CD4-positive, alpha-beta T cell (primary cell): Measurements from ENCODE around the gene THADA. TPM values are rescaled to one million over a fixed set of nuclear protein-coding genes. Genes with fewer than 3 reads are reported as not detected.
A peak's percentile ranks its signal among the peaks of the same experiment; 100 is the strongest.

Experiments
- ATAC-seq: fragments of 200-7000 bp; cut with Tn5 transposase; one replicate; pipeline ENCODE4 v1.10.0; 2022; ENCODE audit warnings: mild to moderate bottlenecking; ENCODE audit not compliant: poor library complexity
- CTCF ChIA-PET: fragments of 350-600 bp; sonication (Branson Sonifier 250); formaldehyde crosslinking; loops from one replicate; lab custom pipeline; 2021; ENCODE audit warnings: antibody characterized with exemption, inconsistent platforms; lab: Charles Lee
- POLR2A ChIA-PET: fragments of 350-600 bp; sonication (Branson Sonifier 250); formaldehyde crosslinking; loops from one replicate; lab custom pipeline; 2021; ENCODE audit warnings: antibody characterized with exemption, inconsistent platforms; lab: Charles Lee
- DNase-seq, 14 experiments: peaks; one replicate each; pipeline ENCODE4 v3.0.0-alpha.2; 2013 to 2020; ENCODE audit warnings: mixed read lengths in 2 of 14
- H3K27ac ChIP-seq, 2 donors: one replicate each; pipeline versions ENCODE4 v1.5.1 to v1.7.0; 2013; ENCODE audit warnings: low read length in 2 of 2, low read depth in 1 of 2, mild to moderate bottlenecking in 1 of 2
- H3K27me3 ChIP-seq, 2 experiments: 1 replicate in 1 of 2; 2 replicates in 1 of 2; pipeline versions ENCODE4 v1.6.1 to v1.7.0; 2013; ENCODE audit warnings: low read length in 2 of 2, control low read depth in 1 of 2, mild to moderate bottlenecking in 1 of 2, moderate library complexity in 1 of 2; ENCODE audit not compliant: insufficient read depth in 2 of 2, control insufficient read depth in 1 of 2
- H3K36me3 ChIP-seq: one replicate; pipeline ENCODE4 v1.6.1; 2013; ENCODE audit warnings: low read length, control low read depth; ENCODE audit not compliant: insufficient read depth
- H3K4me1 ChIP-seq: one replicate; pipeline ENCODE4 v1.6.1; 2013; ENCODE audit warnings: low read length, control low read depth; ENCODE audit not compliant: insufficient read depth
- H3K4me3 ChIP-seq: one replicate; pipeline ENCODE4 v1.5.1; 2013; ENCODE audit warnings: mild to moderate bottlenecking, low read length, moderate library complexity
- H3K9me3 ChIP-seq, 2 experiments: 1 replicate in 1 of 2; 2 replicates in 1 of 2; pipeline versions ENCODE4 v1.6.1 to v1.7.0; 2013; ENCODE audit warnings: low read length in 2 of 2, mild to moderate bottlenecking in 2 of 2, control low read depth in 1 of 2, moderate library complexity in 1 of 2; ENCODE audit not compliant: control insufficient read depth in 1 of 2, insufficient read depth in 1 of 2
- H3K27ac Mint-ChIP-seq: one replicate; pipeline ENCODE4 v1.8.0; 2020; ENCODE audit warnings: mixed read lengths
- H3K27me3 Mint-ChIP-seq: one replicate; pipeline ENCODE4 v1.8.0; 2021; ENCODE audit warnings: mixed read lengths
- H3K36me3 Mint-ChIP-seq: one replicate; pipeline ENCODE4 v1.8.0; 2021; ENCODE audit warnings: low read depth, mixed read lengths
- H3K4me1 Mint-ChIP-seq: one replicate; pipeline ENCODE4 v1.8.0; 2021; ENCODE audit warnings: low read depth, mixed read lengths
- H3K4me3 Mint-ChIP-seq: one replicate; pipeline ENCODE4 v1.8.0; 2020; ENCODE audit warnings: mild to moderate bottlenecking, mixed read lengths
- H3K9me3 Mint-ChIP-seq: one replicate; pipeline ENCODE4 v1.8.0; 2020; ENCODE audit warnings: mixed read lengths
- intact Hi-C, 2 experiments: fragments of 100-400 bp; cut with DNase I in 1 of 2; cut with micrococcal nuclease in 1 of 2; formaldehyde crosslinking; loops; one replicate each; pipeline versions ENCODE4 v1.15.1 to v1.9.0; 2023 to 2025; cut with DNase I, micrococcal nuclease
- total RNA-seq, 174 experiments: library from RNA in 2 of 174; stranded (reverse) in 2 of 174; gene quantifications; one replicate each; pipeline ENCODE4 v1.2.3 and lab custom pipeline; 2021 to 2026
- TF ChIP-seq, protein P1 (sequence below): fragments of 200-600 bp; IDR thresholded peaks from one replicate; pipeline ENCODE4 v1.8.0; 2022; ENCODE audit warnings: antibody characterized with exemption, mild to moderate bottlenecking

The THADA gene
- total RNA-seq, 2 experiments from 2014 or later: 29.3 to 32.9 TPM

GRCh38 chr2:43197588-43197896 is 398.3 kb downstream of the THADA start:
- TF ChIP-seq, protein P1, sequence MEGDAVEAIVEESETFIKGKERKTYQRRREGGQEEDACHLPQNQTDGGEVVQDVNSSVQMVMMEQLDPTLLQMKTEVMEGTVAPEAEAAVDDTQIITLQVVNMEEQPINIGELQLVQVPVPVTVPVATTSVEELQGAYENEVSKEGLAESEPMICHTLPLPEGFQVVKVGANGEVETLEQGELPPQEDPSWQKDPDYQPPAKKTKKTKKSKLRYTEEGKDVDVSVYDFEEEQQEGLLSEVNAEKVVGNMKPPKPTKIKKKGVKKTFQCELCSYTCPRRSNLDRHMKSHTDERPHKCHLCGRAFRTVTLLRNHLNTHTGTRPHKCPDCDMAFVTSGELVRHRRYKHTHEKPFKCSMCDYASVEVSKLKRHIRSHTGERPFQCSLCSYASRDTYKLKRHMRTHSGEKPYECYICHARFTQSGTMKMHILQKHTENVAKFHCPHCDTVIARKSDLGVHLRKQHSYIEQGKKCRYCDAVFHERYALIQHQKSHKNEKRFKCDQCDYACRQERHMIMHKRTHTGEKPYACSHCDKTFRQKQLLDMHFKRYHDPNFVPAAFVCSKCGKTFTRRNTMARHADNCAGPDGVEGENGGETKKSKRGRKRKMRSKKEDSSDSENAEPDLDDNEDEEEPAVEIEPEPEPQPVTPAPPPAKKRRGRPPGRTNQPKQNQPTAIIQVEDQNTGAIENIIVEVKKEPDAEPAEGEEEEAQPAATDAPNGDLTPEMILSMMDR: no peak
- ChIA-PET CTCF (no interaction called here), POLR2A (interaction anchor here (0.6 to 20.9 kb wide), 3 partner anchors 10 to 22 kb away, joined by 4 to 506 read pairs (median 217); partner anchors contain the start of gene ZFP36L2)
- Mint-ChIP-seq H3K27ac (peak overlapping the region; percentile 94), H3K27me3 (no peaks in the 10 kb centered on the region), H3K4me1 (peaks cover 61% of the 10 kb centered on the region), H3K9me3 (no peaks in the 10 kb centered on the region), H3K36me3 (no peaks in the 10 kb centered on the region), H3K4me3 (no peak overlapping the region)
- Histone ChIP-seq H3K36me3 (no peaks in the 10 kb centered on the region), H3K9me3 (no peaks in the 10 kb centered on the region), H3K4me3 (no peak overlapping the region), H3K27ac (peak overlapping the region in 1 of 2 donors; percentile 30), H3K4me1 (peaks cover 87% of the 10 kb centered on the region), H3K27me3 (no peaks in the 10 kb centered on the region)
- no peak for DNase-seq
- no peak for ATAC-seq
- intact Hi-C loops: no loop called here

DNA sequence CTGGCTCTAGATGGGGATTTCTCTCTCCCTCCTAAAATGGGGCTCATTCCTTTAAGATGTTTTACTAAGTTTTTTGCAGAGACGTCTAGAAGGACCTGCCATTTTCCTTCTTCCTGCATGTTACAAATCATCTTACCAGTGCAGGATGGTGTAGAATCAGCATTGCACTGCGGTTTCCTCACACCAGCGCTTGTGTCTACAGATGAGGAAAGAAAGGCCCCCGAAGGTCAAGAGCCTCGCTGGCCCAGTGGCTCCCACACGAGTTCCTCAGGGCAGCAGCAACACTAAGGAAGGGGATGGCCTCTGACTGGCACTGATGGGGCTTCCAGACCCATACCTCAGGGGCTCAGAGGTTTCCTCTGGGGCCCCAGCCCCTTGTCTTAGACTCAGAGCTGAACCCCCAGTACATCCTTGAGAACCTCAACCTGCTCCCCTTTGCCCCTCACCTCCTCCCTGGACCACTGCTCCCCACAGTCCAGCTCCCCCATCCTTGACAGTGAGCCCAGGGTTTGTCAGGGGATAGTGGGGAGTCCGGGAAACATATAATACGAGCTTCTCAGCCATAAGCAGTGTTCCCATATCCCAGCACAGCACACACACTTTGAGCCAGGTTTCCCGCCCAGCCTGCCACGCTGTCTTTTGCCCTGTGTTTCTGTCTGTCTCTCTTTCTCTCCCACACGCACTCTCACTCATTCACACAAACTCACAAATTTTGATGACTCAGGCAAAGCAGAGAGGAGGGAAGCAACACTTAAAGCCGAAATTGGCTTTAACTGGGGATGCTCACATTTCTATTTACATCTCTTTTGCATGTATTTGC is 398.9 kb downstream of the THADA start:
- ChIA-PET POLR2A (interaction anchor here (8.6 to 20.9 kb wide), 2 partner anchors 21 to 22 kb away, joined by 217 to 506 read pairs; partner anchors contain the start of gene ZFP36L2), CTCF (interaction anchor here (0.7 kb wide), 1 partner anchor 19 kb away, joined by 4 read pairs; no protein-coding TSS in a partner anchor)
- Histone ChIP-seq H3K27ac (peak overlapping the region; percentile 30 to 37), H3K9me3 (no peaks in the 10 kb centered on the region), H3K4me3 (no peak overlapping the region), H3K4me1 (peaks cover 92% of the 10 kb centered on the region), H3K36me3 (no peaks in the 10 kb centered on the region), H3K27me3 (no peaks in the 10 kb centered on the region)
- no peak for ATAC-seq
- no peaks in the 10 kb centered on the region for H3K9me3 Mint-ChIP-seq
- H3K36me3 Mint-ChIP-seq: no peaks in the 10 kb centered on the region
- TF ChIP-seq, protein P1: no peak
- H3K4me3 Mint-ChIP-seq: peak overlapping the region; percentile 79
- intact Hi-C loops: no loop called here
- H3K27me3 Mint-ChIP-seq: no peaks in the 10 kb centered on the region
- H3K27ac Mint-ChIP-seq: peak overlapping the region; percentile 94
- H3K4me1 Mint-ChIP-seq: peaks cover 61% of the 10 kb centered on the region
- peak in 3 of 14 experiments; percentile 30 to 37 (median 30) for DNase-seq

DNA sequence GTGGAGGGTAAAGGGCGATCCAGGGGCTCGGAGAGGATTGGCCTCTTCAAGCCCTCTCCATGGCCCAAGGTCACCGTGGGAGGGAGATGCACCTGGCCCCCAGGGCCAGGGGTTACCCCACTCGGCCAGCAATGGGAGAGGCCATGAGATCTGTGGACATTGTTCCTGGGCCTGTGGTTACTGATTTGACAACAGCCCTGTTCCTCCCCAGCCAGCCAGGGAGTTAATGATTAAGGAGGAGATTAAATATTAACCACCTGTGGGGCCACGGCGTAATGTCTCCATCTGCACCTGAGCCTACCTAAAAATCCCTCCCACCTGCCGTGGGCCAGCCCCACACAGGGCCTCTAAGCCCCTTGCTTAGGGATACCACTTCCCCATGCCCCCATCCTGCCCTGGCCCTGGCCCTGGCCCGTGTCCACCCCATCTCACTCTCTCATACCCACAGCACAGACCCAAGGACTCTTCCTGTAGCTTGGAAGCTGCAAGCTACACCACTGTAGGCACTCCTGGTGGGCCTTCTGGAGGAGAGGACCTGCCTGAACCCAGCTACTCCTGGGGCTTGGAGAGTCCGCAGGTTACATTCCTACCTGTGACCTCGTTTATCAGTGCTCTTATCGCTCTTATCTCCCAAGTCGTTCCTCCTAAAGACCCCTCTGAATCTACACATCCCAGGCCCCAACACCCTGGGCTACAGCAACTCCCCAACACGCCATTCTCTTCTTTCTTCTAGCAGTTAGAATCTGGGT is 401.5 kb downstream of the THADA start:
- ChIA-PET POLR2A (interaction anchor here (0.9 to 20.9 kb wide), 14 partner anchors 8 to 65 kb away, joined by 3 to 506 read pairs (median 10); partner anchors contain the start of gene ZFP36L2), CTCF (interaction anchor here (0.7 to 3.3 kb wide), 11 partner anchors 17 to 68 kb away, joined by 3 to 24 read pairs (median 4); no protein-coding TSS in a partner anchor)
- Mint-ChIP-seq H3K36me3 (no peaks in the 10 kb centered on the region), H3K4me1 (peaks cover 55% of the 10 kb centered on the region), H3K4me3 (peak overlapping the region; percentile 82), H3K27me3 (no peaks in the 10 kb centered on the region), H3K27ac (peak overlapping the region; percentile 94), H3K9me3 (no peaks in the 10 kb centered on the region)
- ATAC-seq: no peak
- intact Hi-C loops: loop anchor here in 1 of 2 experiments (1.0 kb wide), 1 partner anchor 19 kb away; no protein-coding TSS in a partner anchor
- Histone ChIP-seq H3K9me3 (no peaks in the 10 kb centered on the region), H3K4me3 (peak overlapping the region; percentile 57), H3K4me1 (peaks cover 88% of the 10 kb centered on the region), H3K27ac (peak overlapping the region; percentile 88 to 97), H3K27me3 (no peaks in the 10 kb centered on the region), H3K36me3 (no peaks in the 10 kb centered on the region)
- TF ChIP-seq, protein P1: no peak
- DNase-seq: peak in 1 of 14 experiments; percentile 35
